Glomerular visceral epithelial cell (primary cell): Measurements from ENCODE around the gene CADM2.
A peak's percentile ranks its signal among the peaks of the same experiment; 100 is the strongest.
"Not testable (repeated sequence)": the region's sequence is repeated elsewhere in the genome, so short reads cannot be mapped to it uniquely, and the experiment has no call there.

Experiments
- DNase-seq: peaks from one replicate; pipeline ENCODE4 v3.0.0-alpha.2; 2016; ENCODE audit errors: extremely low spot score

Gene CADM2

DNA sequence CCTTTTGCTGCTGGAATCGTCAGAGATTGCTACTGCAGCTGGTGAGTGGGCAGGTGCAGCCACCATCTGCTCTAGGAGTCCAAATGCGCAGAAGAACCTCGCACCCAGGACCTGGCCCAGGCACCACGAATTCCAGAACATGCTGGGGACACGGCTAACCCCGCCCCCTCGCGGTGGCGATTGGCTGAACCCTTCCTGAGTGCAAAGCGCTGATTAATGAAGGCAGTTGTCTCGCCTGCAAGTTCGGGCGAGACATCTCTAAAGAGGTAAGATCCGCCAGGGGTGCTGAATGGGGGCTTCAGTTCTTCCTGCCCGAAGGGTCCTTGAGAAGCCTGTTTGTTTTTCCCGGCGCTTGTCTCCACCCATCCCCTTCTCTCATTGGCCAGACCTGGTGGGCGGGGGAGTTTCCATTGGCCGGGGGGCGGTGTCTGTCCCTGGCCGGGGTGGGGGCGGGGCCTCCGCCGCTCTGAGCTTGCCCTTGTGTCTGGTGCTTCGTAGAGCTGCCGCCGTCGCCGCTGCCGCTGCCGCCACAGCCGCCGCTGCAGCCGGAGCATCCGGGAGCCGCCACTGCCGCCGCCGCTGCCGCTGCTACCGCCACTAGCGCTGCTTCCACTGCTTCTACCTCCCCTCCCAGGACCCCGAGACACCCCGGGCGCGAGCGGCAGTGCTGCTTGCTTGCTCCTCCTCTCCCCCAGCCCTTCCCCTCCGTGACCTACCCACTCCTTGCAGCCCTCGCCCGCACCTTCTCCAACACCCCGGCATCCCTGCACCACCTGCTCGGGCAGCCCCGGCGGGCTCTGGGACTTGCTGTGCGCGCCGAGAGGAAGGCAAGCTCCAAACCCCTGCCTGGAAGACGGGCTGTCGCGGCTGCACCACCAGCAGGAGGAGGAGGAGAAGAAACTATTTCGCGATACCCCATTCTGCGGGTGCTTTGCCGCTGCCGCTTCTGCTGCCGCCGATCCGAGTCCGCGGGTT lies at the start of gene CADM2:
CADM2 (plus strand) TSS at position 495 of the 975 bp plus-strand sequence.
- peak; percentile 91 for DNase-seq

DNA sequence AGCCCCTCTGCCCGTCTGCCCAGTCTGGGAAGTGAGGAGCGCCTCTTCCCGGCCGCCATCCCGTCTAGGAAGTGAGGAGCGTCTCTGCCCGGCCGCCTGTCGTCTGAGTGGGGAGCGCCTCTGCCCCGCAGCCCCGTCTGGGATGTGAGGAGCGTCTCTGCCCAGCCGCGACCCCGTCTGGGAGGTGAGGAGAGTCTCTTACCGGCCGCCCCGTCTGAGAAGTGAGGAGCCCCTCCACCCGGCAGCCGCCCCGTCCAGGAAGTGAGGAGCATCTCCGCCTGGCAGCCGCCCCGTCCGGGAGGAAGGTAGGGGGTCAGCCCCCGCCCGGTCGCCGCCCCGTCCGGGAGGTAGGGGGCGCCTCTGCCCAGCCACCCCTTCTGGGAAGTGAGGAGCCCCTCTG lies 40.2 kb upstream of the CADM2 start:
- not testable (repeated sequence) for DNase-seq

DNA sequence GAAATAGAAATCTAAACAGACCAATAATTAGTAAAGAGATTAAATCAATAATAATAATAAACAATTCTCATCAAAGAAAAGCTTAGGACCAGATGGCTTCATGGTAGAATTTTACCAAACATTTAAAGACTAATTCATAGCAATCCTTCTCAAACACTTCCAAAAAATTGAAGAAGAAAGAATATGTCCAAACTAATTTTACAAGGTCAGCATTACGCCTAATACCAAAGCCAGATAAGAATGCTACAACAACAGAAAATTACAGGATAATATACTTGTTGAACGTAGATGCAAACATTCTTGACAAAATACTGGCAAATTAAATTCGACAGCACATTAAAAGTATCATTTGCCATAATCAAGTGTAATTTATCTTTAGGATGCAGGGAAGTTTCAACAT lies 36.1 kb upstream of the CADM2 start:
- DNase-seq: no peak

DNA sequence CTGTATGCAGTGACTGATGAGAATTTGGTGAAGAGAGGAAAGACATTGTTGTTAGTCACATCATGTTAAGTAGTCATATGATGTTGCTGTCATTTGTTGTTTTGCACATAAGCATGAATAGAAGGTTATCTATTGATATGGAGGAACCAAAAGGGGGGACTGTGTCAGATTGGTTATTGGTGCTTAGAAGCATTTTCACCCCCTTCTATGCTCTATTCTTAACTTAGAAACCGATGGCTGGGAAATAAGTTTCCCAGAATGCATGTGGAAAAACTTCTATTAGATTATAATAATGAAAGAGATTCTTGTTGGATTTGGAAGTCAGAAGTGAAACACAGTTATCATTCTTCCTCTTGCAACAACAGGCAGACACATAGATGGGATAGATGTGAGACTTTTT lies 33.2 kb upstream of the CADM2 start:
- DNase-seq: no peak

DNA sequence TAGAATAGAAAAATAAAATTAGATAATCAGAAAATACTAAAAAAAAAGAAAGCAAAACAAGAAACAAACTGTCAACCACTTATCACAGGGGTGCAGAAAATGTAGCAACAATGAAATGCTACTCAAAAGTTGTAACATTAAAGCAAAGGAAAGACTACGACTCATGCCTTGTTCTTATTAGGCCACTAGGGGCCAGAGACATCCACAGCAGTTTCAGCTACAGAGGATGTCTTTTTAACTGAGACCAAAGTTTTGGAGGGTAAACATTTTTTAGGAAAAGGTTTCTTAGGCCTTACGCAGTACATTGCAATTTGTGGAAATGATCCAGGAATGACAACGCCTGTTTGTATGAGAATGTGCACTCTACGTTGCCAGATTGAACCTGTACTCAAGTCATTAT lies 15.4 kb upstream of the CADM2 start:
- no peak for DNase-seq

DNA sequence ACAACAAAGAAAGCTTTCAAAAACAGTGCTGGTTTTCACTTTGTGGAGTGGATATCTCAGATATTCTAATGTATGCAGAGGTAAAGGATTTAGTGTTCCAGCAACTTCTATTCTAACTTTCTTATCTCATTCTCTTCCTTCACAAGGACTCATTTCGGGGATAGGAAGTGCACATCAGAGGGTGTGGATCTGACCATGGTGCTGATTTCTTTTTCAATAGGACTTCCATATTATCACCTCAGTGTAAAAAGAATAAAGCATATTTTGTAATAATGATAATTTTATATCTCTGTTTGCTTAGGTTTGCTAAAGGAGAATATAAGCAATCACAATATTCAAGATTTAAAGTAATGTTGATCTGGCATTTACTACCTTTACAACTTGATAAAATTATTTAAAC lies 12.5 kb upstream of the CADM2 start:
- DNase-seq: no peak

DNA sequence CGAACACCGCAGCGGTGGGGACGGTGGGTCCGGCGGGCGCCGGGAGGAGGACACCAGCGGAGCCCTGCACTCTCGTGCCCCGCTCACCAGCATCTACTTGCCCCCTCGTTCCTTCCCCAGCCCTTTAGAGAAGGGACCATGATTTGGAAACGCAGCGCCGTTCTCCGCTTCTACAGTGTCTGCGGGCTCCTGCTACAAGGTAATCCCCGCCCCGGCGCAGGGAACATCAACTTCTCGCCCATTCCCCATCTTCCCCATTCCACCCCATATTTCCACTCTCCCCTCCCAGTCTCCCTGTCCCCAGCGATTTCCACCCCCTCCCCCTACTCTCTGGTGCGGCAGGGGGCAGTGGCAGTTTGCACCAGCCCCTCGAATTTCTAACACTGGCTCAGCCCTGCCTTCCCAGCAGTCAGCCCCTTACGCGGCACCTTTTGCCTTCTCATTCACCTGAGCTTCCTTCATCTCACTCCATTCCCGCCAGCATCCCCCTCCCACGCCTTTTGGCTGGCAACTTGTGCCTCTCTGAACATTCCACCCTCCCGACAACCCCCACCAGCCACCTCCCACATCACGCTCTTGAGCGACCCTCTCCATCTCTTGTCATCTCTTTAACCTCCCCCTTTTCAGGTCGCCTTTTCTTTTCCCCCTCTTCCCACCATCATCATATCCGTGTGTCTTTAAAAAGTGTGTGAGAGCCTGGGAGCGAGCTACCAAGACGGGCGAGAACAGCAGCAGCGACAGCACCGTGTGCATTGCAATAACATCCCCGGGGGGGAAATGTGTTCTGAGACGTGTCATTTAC lies 882 bp downstream of the CADM2 start:
- DNase-seq: no peak

DNA sequence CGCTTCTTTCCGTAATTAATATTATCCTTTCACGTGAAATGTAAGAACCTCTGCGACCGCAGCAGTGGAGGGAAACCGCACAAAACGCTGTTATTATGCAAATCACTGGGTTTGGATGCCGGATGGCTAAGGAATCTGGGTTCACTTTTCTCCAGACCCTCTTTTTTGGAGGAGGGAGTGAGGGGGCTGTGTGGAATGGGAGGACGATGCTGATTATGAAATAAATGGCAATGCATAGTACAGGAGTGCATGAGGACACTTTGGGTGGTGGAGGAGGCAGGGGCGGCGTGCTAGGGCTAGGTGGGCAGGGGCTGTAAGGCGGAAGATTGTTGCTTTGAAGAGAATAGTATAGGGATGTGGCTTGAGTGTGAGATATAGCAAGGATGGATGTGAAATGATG lies 1.8 kb downstream of the CADM2 start:
- no peak for DNase-seq

DNA sequence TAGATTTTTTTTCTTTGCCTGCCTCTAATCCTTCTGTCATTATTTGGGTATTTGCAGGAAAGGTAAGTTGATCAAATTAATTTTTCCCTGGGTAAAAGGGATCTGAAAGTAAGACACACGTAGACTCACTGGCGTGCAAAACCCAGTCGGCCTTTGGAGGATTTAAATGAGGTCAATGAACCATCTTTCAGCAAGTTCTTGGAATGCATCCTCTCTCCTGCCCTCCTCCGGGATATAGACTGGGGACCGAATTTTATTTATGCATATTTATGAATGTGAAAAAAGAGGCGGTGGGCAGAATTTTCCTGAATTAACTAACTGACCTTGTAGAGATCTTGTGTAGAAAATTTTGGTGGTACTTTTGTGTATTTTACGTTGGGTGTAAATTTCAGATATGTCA lies 2.2 kb downstream of the CADM2 start:
- no peak for DNase-seq

DNA sequence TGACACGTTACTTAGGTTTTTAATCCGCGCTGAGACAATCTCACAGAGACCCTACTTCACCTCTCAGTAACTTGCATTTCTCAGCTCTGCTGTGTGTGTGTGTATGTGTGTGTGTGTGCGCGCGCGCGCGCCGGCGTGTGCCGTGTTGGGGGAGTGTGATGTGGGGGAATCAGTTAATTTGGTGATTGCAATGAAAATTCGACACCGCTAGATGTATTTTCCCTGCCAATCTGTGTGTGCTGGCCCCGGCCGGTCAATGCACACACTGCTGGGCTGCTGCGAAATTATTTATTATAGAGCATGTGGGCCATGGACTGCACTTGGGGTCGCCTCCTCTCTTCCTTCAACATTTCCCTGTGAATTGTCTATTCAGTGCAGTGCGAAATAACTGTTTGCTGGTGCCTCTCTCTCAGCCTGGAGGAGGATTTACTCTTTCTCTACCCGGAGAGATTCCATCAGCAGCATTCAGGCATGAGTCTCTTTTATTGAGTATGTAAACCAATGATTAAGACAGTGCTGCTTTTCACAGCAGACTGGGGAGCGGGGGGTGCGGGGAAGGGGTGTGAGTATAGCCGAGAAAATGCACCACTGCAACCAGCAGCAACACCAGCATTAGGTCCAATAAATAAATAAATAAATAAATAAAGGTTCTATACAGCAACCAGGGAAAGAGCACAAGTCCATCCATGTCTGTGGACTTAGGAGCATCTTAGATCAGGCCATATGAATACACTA lies 2.9 kb downstream of the CADM2 start:
- no peak for DNase-seq

DNA sequence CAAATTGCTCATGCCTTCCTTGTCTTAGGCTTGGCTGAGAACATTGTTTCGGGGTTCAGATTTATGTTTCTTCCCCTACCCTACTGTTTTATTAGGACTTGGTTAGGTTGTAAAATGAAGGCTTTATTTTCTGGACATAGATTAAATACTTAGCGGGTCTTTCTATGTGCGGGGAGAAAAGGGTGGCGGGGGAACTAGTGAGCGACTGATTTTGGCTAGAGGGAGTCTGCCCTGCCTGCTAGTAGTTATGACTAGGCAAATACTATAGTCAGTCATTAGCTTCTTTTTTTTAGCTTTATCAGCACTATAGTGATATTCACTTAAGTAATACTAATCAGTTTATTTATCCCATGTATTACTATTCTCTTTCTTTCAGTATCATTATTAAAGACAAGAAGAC lies 3.6 kb downstream of the CADM2 start:
- no peak for DNase-seq

DNA sequence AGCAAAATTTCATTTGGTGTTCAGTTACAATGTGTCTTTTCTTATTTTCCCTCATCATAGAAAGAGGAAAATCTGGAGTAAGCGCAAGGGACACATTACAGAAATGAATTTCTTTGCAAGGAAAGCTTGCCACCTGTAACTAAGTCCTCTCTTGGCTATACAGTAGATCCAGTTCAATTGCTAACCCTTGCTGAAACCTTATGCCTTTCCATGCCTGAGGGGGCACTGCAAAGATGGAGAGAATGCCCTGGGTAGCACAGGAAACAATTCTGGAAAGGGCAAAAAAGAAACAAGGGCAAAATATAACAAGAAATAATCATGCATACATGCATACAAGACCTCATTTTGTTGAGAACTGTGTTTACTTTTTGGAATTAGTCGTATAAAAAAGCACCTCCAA lies 4.3 kb downstream of the CADM2 start:
- no peak for DNase-seq

DNA sequence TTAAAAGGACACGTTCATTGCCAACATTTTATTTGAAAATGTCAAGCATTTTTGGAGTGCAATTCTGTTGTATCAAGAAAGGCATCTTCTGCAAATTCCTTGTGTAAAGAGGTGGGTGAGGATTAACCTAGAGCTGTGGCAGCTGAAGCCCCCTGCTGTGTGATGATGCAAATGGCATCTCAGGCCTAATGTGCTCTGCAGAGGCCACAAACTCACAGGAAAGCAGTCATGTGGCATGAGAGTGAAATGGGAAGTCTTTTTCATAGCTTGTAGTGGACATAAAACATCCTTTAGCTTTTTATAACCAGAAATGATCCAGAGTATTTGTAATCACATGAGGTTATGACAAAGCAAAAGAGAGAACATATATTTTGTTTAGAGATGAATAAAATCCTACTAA lies 6.4 kb downstream of the CADM2 start:
- DNase-seq: peak; percentile 49

DNA sequence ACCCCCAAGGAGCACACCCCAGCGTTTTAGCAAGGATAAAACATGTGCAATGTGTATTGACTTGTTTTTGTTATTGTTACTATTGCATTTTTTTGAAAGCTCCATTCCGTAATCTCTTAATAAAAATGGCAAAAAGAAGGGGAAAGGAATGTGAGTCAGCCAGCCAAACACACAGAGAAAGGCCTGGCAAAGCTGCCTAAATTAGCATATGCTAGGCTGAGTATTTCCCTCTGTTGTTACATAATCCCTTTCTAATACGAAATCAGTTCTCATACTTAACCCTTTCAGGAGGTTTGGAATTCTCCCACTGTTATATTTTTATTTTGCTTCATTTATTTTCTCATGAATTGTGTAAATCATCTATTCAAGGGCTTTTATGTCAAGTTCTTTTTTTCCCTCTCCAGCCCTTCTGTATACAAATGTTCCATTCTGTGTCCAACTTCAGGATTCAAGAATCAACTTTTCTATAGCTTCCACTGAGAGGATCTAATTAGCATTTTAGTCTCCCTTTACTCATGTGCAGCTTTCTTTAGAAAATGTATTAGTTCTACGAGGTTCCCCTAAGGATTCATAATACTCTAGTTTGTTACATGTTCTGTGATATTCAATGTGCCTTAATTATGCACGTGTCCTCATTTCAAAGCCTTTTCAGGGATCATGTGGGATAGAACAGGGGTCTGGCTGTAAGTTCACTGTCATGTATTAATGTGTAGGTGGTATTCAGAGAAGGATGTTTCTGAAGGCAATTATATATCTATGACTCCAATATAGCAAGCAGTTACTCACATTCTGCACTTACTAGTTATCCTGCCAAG lies 9.2 kb downstream of the CADM2 start:
- DNase-seq: no peak

DNA sequence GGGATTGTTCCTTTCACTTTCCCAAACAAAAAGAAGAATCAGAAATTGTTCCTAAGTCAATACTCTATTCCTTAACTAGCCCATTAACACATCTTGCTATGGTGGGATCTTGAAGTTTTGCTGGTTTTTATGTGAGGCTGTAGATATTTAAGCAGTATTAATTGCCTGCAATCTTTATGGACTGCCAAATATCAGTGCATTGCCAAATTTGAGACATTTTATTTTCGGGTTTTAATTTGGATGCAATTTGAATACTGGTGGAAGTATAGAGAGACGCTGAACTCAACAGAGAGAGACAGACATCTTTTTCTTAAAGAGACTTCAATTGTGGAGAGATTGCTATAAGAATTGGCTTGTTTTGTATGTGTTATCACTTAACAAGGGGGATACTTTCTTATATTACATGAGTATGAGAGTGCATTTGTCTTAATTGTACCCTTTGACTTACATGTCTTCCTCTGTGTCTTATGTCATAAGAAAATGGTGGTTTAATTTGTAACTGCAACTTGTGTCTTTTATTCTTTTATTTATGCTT lies 10.0 kb downstream of the CADM2 start:
- DNase-seq: no peak

DNA sequence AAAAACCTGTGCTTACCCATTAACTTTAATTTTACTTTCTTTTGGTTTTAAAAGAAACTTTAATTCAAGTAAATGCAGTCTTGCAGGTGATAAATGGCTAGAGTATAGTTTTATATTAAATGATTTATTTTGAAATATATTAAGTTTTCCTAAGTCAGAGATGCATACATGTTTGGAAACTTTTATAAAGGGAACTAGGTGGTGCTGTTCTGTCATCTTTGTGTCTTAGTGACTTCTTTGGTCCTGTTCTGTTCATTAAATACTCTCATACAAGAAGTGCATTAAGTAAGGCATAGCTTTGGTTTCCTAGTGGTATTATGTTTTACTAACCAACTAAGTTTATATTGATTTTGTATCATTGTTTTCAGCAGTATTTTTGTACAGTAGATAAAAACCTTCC lies 15.6 kb downstream of the CADM2 start:
- no peak for DNase-seq

DNA sequence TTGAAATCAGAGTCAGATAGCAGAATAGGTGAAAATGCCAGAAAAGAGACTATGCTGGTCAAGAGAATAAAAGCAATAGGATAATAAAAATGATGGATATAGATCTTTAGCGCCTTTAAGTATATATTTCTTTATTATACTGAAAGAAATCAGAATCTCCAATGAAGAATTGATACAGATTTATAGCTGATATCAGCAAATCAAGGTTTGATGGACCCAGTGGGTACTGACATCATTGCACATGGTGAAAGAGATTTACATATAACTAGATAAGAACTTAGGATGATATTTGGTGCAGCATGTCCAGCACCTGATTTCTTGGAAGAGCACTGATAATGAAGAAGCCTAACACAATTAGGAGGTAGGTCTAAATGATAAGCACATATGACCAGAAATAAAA lies 18.2 kb downstream of the CADM2 start:
- no peak for DNase-seq

DNA sequence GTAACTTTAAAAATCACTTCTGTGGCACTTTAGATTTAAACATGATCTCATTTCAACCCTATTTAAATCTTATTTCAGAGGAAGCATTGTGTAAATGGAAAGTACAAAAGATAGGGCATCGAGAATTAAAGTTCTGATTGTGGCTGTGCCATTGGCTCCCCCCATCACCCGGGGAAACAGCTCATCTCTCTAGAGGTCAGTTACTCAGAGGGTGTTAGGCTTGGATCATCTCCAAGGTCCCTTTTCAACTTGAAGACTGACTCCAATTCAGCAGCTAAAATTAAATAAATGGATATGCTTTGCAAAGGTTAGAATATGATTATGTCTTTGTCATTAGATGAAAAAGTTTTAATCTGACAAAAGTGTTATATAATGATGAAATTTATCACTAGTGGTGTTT lies 20.1 kb downstream of the CADM2 start:
- DNase-seq: no peak

DNA sequence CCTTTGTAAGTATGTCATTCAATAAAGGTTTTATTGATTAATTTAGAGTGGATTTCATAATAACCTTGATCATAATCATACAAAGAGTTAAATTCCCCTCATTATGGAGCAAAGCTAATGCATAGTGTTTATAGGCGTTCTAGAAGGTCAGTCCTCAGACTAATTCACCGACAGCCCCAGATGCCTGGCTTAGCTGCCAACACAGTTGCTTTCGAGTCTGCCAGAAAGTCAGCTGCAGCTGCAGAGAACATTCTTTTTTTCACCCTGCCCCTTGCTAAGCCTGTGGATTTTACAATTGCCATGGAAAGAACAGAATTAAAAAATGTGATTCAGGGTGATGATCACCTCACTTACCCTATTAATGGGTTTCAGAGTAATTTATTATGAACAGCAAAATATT lies 21.2 kb downstream of the CADM2 start:
- no peak for DNase-seq

DNA sequence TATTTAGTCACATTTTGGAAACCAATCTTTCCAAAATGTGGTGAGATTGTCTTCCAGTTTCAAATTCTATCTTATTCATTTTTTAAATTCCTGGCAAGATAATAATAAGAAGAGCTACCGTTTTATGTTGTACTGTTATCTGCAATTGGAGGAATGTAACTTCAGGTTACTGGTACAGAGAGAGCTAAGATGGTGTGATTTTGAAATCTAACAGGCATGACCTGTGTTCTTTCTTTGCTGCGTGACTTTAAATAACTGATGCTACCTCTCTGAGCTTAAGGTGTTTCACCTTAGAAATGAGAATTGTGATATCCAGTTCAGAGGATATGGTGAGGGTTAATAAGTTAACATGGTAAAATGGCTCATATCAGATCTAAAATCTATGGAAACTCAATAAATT lies 21.7 kb downstream of the CADM2 start:
- DNase-seq: no peak

DNA sequence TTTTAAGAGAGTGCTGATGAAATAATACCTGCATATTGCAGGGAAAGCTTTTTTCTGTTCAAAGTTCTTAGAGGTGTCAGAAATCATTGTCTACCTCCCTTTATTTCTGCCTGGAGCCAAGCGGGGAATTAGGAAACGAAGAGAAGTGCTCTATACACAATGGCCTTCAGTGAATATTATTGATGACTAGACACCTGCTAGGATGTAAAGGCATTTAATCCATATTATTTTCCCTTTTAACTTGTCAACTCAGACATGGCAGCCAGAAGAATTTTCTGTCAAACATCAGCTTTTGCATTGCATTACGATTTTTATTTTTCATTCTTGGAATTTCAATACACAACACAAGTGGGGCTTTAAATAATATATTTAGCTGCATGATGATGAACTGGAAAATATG lies 24.7 kb downstream of the CADM2 start:
- no peak for DNase-seq
